ENCODE data around the gene CACNB1.

DNA sequence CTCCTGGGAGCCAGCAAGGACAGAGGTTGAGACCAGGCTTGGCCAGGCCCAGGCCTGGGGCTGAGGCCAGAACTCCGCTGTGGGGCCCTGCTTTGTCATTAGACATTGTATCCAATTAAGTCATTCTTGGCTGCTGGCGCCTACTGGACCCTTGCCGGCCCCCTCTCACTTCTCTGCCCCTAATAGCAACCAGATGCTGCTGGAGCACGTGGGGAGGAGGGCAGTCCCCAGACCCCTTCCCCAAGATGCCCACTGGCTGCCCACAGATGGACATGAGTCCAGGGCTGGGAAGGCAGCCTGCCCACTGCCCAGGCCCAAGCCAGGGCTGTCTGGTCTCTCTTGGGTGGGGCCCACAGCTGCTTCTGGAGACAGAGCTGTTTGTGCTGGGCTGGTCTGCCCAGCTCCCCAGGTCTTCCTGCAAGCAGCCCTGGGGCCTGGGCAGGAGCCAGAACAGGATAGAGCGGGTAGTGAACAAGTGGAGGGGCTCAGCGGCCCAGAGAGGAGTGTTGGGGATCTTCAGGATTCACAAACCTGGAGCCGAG, 53.8 kb downstream of the CACNB1 start:
- TF ChIP-seq CTCF (IDR thresholded peaks at IDR 0.05; ENCODE audit: poor library complexity, severe bottlenecking) (no peak), EP300 (conservative IDR thresholded peaks at IDR 0.05; ENCODE audit: poor library complexity, severe bottlenecking) (no peak), TAF1 (IDR thresholded peaks at IDR 0.05; ENCODE audit: low read depth) (no peak), POLR2AphosphoS5 (IDR thresholded peaks at IDR 0.05) (no peak), EZH2 (IDR thresholded peaks at IDR 0.05; ENCODE audit: borderline replicate concordance, insufficient read depth, low read length, poor library complexity, severe bottlenecking) (no peak), REST (IDR thresholded peaks at IDR 0.05; ENCODE audit: borderline replicate concordance) (no peak), SMC3 (conservative IDR thresholded peaks at IDR 0.05; ENCODE audit: poor library complexity) (no peak), RAD21 (conservative IDR thresholded peaks at IDR 0.05) (no peak), MXI1 (conservative IDR thresholded peaks at IDR 0.05; ENCODE audit: poor library complexity, severe bottlenecking) (no peak)
